Mesendoderm (in vitro differentiated cells): ENCODE measurements around the gene PRR32. TPM values are rescaled to one million over a fixed set of nuclear protein-coding genes. Genes with fewer than 3 reads are reported as not detected.
"Not testable (repeated sequence)": the region's sequence is repeated elsewhere in the genome, so short reads cannot be mapped to it uniquely, and the experiment has no call there.

Experiments used
- DNase-seq: peaks from one replicate; pipeline ENCODE4 v3.0.0; 2013
- H2AK5ac ChIP-seq: 2 replicates; pipeline ENCODE4 v1.6.1; 2013; ENCODE audit warnings: low read length, inconsistent platforms
- H2BK120ac ChIP-seq: 2 replicates; pipeline ENCODE4 v1.6.1; 2013; ENCODE audit warnings: low read depth, mild to moderate bottlenecking, low read length, moderate library complexity, mixed read lengths
- H2BK15ac ChIP-seq: replicated peaks from 2 replicates; pipeline ENCODE4 v1.6.1; 2013; ENCODE audit warnings: low read depth, mild to moderate bottlenecking, moderate library complexity
- H2BK5ac ChIP-seq: 2 replicates; pipeline ENCODE4 v1.6.1; 2013; ENCODE audit warnings: low read length, inconsistent platforms
- H3K18ac ChIP-seq: 2 replicates; pipeline ENCODE4 v1.6.1; 2013; ENCODE audit warnings: mild to moderate bottlenecking, low read length, mixed read lengths
- H3K23ac ChIP-seq: one replicate; pipeline ENCODE4 v1.6.1; 2013; ENCODE audit warnings: low read length
- H3K27ac ChIP-seq: 2 replicates; pipeline ENCODE4 v1.5.1; 2013; ENCODE audit warnings: low read depth, mild to moderate bottlenecking, inconsistent platforms, low read length, moderate library complexity
- H3K27me3 ChIP-seq: 2 replicates; pipeline ENCODE4 v1.6.1; 2013; ENCODE audit warnings: low read length, control low read depth, mild to moderate bottlenecking, inconsistent platforms; ENCODE audit not compliant: insufficient read depth, poor library complexity
- H3K36me3 ChIP-seq: 2 replicates; pipeline ENCODE4 v1.6.1; 2013; ENCODE audit warnings: low read length, inconsistent platforms; ENCODE audit not compliant: control insufficient read depth, insufficient read depth
- H3K4ac ChIP-seq: one replicate; pipeline ENCODE4 v1.6.1; 2013; ENCODE audit warnings: low read depth, mild to moderate bottlenecking, low read length, moderate library complexity
- H3K4me1 ChIP-seq: 2 replicates; pipeline ENCODE4 v1.6.1; 2013; ENCODE audit warnings: low read depth, low read length, inconsistent platforms; ENCODE audit not compliant: control insufficient read depth
- H3K4me2 ChIP-seq: 2 replicates; pipeline ENCODE4 v1.6.1; 2013; ENCODE audit warnings: low read length
- H3K4me3 ChIP-seq: 2 replicates; pipeline ENCODE4 v1.5.1; 2013; ENCODE audit warnings: mild to moderate bottlenecking, low read length
- H3K56ac ChIP-seq: one replicate; pipeline ENCODE4 v1.6.1; 2013; ENCODE audit warnings: low read length
- H3K79me1 ChIP-seq: 2 replicates; pipeline ENCODE4 v1.6.1; 2013; ENCODE audit warnings: low read length, inconsistent platforms
- H3K79me2 ChIP-seq: 2 replicates; pipeline ENCODE4 v1.6.1; 2013; ENCODE audit warnings: mild to moderate bottlenecking, low read length; ENCODE audit not compliant: control insufficient read depth, insufficient read depth
- H3K9ac ChIP-seq: 2 replicates; pipeline ENCODE4 v1.6.1; 2013; ENCODE audit warnings: low read length, inconsistent platforms
- H4K5ac ChIP-seq: one replicate; pipeline ENCODE4 v1.6.1; 2013; ENCODE audit warnings: low read length
- H4K8ac ChIP-seq: one replicate; pipeline ENCODE4 v1.6.1; 2013; ENCODE audit warnings: low read depth, mild to moderate bottlenecking, control low read depth, low read length, moderate library complexity
- WGBS: extraction: QIAGEN DNeasy Blood & Tissue Kit; methylation state at CpG from one replicate; pipeline ENCODE4 v1.1.7; 2013; ENCODE audit warnings: low lambda C conversion rate, missing lambda C conversion rate; ENCODE audit not compliant: insufficient coverage; ENCODE audit errors: extremely low coverage; 5-methylcytosine and 5-hydroxymethylcytosine counted together
- polyA plus RNA-seq, 2 experiments: library from polyadenylated mRNA; stranded (reverse); fragments of 200-250 nt; gene quantifications; one replicate each; pipeline ENCODE4 v1.2.3, GENCODE V29; 2013

Gene PRR32
- not detected for polyA plus RNA-seq (2013, experiment 1 of 2)
- not detected for polyA plus RNA-seq (2013, experiment 2 of 2)

GRCh38 chrX:126819429-126819828 lies at the start of gene PRR32:
Gene PRR32 (plus strand): TSS chrX:126819729. CDS start chrX:126819844, 115 bp downstream.
- no peak within 1 kb of the TSS for H3K4me3 ChIP-seq

GRCh38 chrX:126770179-126770578 lies 49.4 kb upstream of the PRR32 start:
- H4K8ac ChIP-seq: no peak overlapping the region
- no peaks in the 10 kb centered on the region for H3K79me2 ChIP-seq
- no CpG with 5 or more reads among the region's 5 CpGs for WGBS
- no peak overlapping the region for H3K56ac ChIP-seq
- no peak overlapping the region for H2AK5ac ChIP-seq
- no peak overlapping the region for H3K4me2 ChIP-seq
- H3K4me1 ChIP-seq: no peaks in the 10 kb centered on the region
- no peaks in the 10 kb centered on the region for H3K79me1 ChIP-seq
- H3K23ac ChIP-seq: no peak overlapping the region
- H3K4me3 ChIP-seq: no peak overlapping the region
- H3K9ac ChIP-seq: no peak overlapping the region
- no peak overlapping the region for H4K5ac ChIP-seq
- no peak overlapping the region for H3K4ac ChIP-seq
- no peak overlapping the region for H2BK15ac ChIP-seq
- H2BK5ac ChIP-seq: no peak overlapping the region
- H3K18ac ChIP-seq: no peak overlapping the region
- no peaks in the 10 kb centered on the region for H3K27me3 ChIP-seq
- DNase-seq: peak; percentile 64
- no peak overlapping the region for H3K27ac ChIP-seq
- H2BK120ac ChIP-seq: no peak overlapping the region
- no peaks in the 10 kb centered on the region for H3K36me3 ChIP-seq

More at GRCh38 chrX:126819429-126819828, at the start of gene PRR32:
- Histone ChIP-seq H4K5ac (no peak within 1 kb of the TSS), H2BK120ac (no peak within 1 kb of the TSS), H3K79me1 (no peaks in the 10 kb centered on the region), H3K79me2 (no peaks in the 10 kb centered on the region), H4K8ac (no peak within 1 kb of the TSS), H3K9ac (no peak within 1 kb of the TSS), H3K4me2 (no peak within 1 kb of the TSS), H3K23ac (no peak within 1 kb of the TSS), H3K27ac (no peak within 1 kb of the TSS), H2BK5ac (no peak within 1 kb of the TSS), H2AK5ac (no peak within 1 kb of the TSS), H3K18ac (no peak within 1 kb of the TSS), H3K4me1 (no peaks in the 10 kb centered on the region), H3K27me3 (no peaks in the 10 kb centered on the region), H3K36me3 (no peaks in the 10 kb centered on the region), H3K56ac (no peak within 1 kb of the TSS), H3K4ac (no peak within 1 kb of the TSS), H2BK15ac (no peak within 1 kb of the TSS)
- no peak for DNase-seq

GRCh38 chrX:126785539-126785938 lies 34.0 kb upstream of the PRR32 start:
- Histone ChIP-seq H3K27me3 (no peaks in the 10 kb centered on the region), H3K79me2 (no peaks in the 10 kb centered on the region), H3K4me2 (no peak overlapping the region), H2BK120ac (no peak overlapping the region), H2BK15ac (no peak overlapping the region), H3K79me1 (no peaks in the 10 kb centered on the region), H3K4ac (no peak overlapping the region), H3K18ac (no peak overlapping the region), H3K27ac (no peak overlapping the region), H3K56ac (no peak overlapping the region), H3K4me1 (no peaks in the 10 kb centered on the region), H3K36me3 (no peaks in the 10 kb centered on the region), H3K23ac (no peak overlapping the region), H2AK5ac (no peak overlapping the region), H4K8ac (no peak overlapping the region), H2BK5ac (no peak overlapping the region), H3K4me3 (no peak overlapping the region), H3K9ac (no peak overlapping the region), H4K5ac (no peak overlapping the region)
- DNase-seq: no peak
- WGBS: no CpG with 5 or more reads among the region's 2 CpGs

- H2BK120ac ChIP-seq: no peak overlapping the region
- no peaks in the 10 kb centered on the region for H3K36me3 ChIP-seq
- H3K79me1 ChIP-seq: no peaks in the 10 kb centered on the region
- H3K27ac ChIP-seq: no peak overlapping the region
- H4K5ac ChIP-seq: no peak overlapping the region
- no peak overlapping the region for H3K4me3 ChIP-seq
- H3K56ac ChIP-seq: no peak overlapping the region
- no peak overlapping the region for H3K18ac ChIP-seq
- no peak overlapping the region for H2AK5ac ChIP-seq
- DNase-seq: no peak
- no peaks in the 10 kb centered on the region for H3K27me3 ChIP-seq
- no peak overlapping the region for H3K23ac ChIP-seq
- H3K4ac ChIP-seq: no peak overlapping the region
- H2BK5ac ChIP-seq: no peak overlapping the region
- H3K79me2 ChIP-seq: no peaks in the 10 kb centered on the region
- H3K4me2 ChIP-seq: no peak overlapping the region
- H3K9ac ChIP-seq: no peak overlapping the region
- no peaks in the 10 kb centered on the region for H3K4me1 ChIP-seq
- no peak overlapping the region for H2BK15ac ChIP-seq
- no CpG with 5 or more reads among the region's 1 CpG for WGBS
- no peak overlapping the region for H4K8ac ChIP-seq
These were observed 20.5 kb upstream of the PRR32 start for GRCh38 chrX:126799059-126799458.

GRCh38 chrX:126806784-126807183 lies 12.7 kb upstream of the PRR32 start:
- H2AK5ac ChIP-seq, H3K18ac ChIP-seq, H3K4ac ChIP-seq, H3K79me2 ChIP-seq, H3K4me3 ChIP-seq, H3K36me3 ChIP-seq, H3K79me1 ChIP-seq, H3K4me1 ChIP-seq, DNase-seq, H3K27me3 ChIP-seq, H4K5ac ChIP-seq, H3K56ac ChIP-seq, H2BK120ac ChIP-seq, H4K8ac ChIP-seq, H3K27ac ChIP-seq, H2BK5ac ChIP-seq, H3K9ac ChIP-seq, H3K4me2 ChIP-seq, H2BK15ac ChIP-seq, H3K23ac ChIP-seq: not testable (repeated sequence)
- WGBS: no CpG with 5 or more reads among the region's 3 CpGs

GRCh38 chrX:126815806-126816205 lies 3.7 kb upstream of the PRR32 start:
- Histone ChIP-seq H3K4ac (no peak overlapping the region), H3K9ac (no peak overlapping the region), H3K4me1 (no peaks in the 10 kb centered on the region), H3K27ac (no peak overlapping the region), H3K4me2 (no peak overlapping the region), H2BK120ac (no peak overlapping the region), H3K18ac (no peak overlapping the region), H3K79me1 (no peaks in the 10 kb centered on the region), H2BK15ac (no peak overlapping the region), H2AK5ac (no peak overlapping the region), H3K4me3 (no peak overlapping the region), H3K36me3 (no peaks in the 10 kb centered on the region), H3K79me2 (no peaks in the 10 kb centered on the region), H3K56ac (no peak overlapping the region), H4K8ac (no peak overlapping the region), H4K5ac (no peak overlapping the region), H3K23ac (no peak overlapping the region), H2BK5ac (no peak overlapping the region), H3K27me3 (no peaks in the 10 kb centered on the region)
- no CpG with 5 or more reads among the region's 1 CpG for WGBS
- no peak for DNase-seq
